OCI-LY3 (cell line): ENCODE measurements around the gene MAD1L1.

Source experiments
- H2AFZ ChIP-seq: fragments of 200-600, 300-600 bp; shearing (Covaris generic); 2 replicates; pipeline ENCODE4 v1.6.0; 2014; ENCODE audit warnings: antibody characterized with exemption, low read depth, low read length
- H3K27ac ChIP-seq: fragments of 200-600, 300-600 bp; sonication (generic); 2 replicates; pipeline ENCODE4 v1.5.1; 2014; ENCODE audit warnings: mild to moderate bottlenecking, low read length, moderate library complexity, mixed read lengths
- H3K27me3 ChIP-seq: fragments of 200-600, 300-600 bp; sonication (generic); 2 replicates; pipeline ENCODE4 v1.6.1; 2014; ENCODE audit warnings: low read depth, low read length, mixed read lengths
- H3K36me3 ChIP-seq: fragments of 200-600, 300-600 bp; sonication (generic); replicated peaks from 2 replicates; pipeline ENCODE3; 2014; ENCODE audit warnings: low read depth, low read length, mixed read lengths
- H3K4me1 ChIP-seq: fragments of 300-600, 200-600 bp; sonication (generic); 2 replicates; pipeline ENCODE4 v1.6.1; 2014; ENCODE audit warnings: low read length, mixed read lengths
- H3K4me2 ChIP-seq: fragments of 200-600, 300-600 bp; sonication (generic); 2 replicates; pipeline ENCODE4 v1.6.1; 2014; ENCODE audit warnings: low read length, mixed read lengths
- H3K4me3 ChIP-seq: fragments of 300-600, 200-600 bp; sonication (generic); 2 replicates; pipeline ENCODE4 v1.5.1; 2014; ENCODE audit warnings: antibody characterized with exemption, mild to moderate bottlenecking, low read length, moderate library complexity
- H3K79me2 ChIP-seq: fragments of 300-600, 200-600 bp; shearing (Covaris generic); 2 replicates; pipeline ENCODE4 v1.6.1; 2014; ENCODE audit warnings: mild to moderate bottlenecking, low read length, mixed read lengths
- H3K9ac ChIP-seq: fragments of 300-600, 200-600 bp; shearing (Covaris generic); 2 replicates; pipeline ENCODE4 v1.6.0; 2014; ENCODE audit warnings: mild to moderate bottlenecking, low read length, moderate library complexity
- H3K9me3 ChIP-seq: fragments of 200-600, 300-600 bp; shearing (Covaris generic); 2 replicates; pipeline ENCODE4 v1.6.1; 2014; ENCODE audit warnings: low read length, mixed read lengths; ENCODE audit not compliant: insufficient read depth
- H4K20me1 ChIP-seq: fragments of 200-600, 300-600 bp; sonication (generic); 2 replicates; pipeline ENCODE4 v1.6.1; 2016; ENCODE audit warnings: low read length, mixed read lengths; ENCODE audit not compliant: insufficient read depth
- EZH2phosphoT487 ChIP-seq: fragments of 200-600 bp; shearing (Covaris generic); IDR thresholded peaks from 2 replicates; pipeline ENCODE4 v1.6.1; 2018; ENCODE audit warnings: antibody characterized with exemption, mixed run types, low read depth
- TF ChIP-seq, protein P1 (sequence below): fragments of 200-600, 300-600 bp; sonication (generic); IDR thresholded peaks from 2 replicates; pipeline ENCODE4 v1.5.1; 2014; ENCODE audit warnings: antibody characterized with exemption, low read length, low read depth

Gene MAD1L1

GRCh38 chr7:1810961-1811849 is 421.5 kb downstream of the MAD1L1 start:
- Histone ChIP-seq H3K9me3 (no peaks in the 10 kb centered on the region), H3K36me3 (no peaks in the 10 kb centered on the region), H3K79me2 (no peaks in the 10 kb centered on the region), H3K4me1 (no peaks in the 10 kb centered on the region), H3K4me3 (no peak overlapping the region), H3K27me3 (no peaks in the 10 kb centered on the region), H3K4me2 (no peak overlapping the region), H3K27ac (no peak overlapping the region), H3K9ac (no peak overlapping the region), H2AFZ (no peak overlapping the region), H4K20me1 (no peaks in the 10 kb centered on the region)
- no peak for TF ChIP-seq EZH2phosphoT487
- TF ChIP-seq, protein P1, sequence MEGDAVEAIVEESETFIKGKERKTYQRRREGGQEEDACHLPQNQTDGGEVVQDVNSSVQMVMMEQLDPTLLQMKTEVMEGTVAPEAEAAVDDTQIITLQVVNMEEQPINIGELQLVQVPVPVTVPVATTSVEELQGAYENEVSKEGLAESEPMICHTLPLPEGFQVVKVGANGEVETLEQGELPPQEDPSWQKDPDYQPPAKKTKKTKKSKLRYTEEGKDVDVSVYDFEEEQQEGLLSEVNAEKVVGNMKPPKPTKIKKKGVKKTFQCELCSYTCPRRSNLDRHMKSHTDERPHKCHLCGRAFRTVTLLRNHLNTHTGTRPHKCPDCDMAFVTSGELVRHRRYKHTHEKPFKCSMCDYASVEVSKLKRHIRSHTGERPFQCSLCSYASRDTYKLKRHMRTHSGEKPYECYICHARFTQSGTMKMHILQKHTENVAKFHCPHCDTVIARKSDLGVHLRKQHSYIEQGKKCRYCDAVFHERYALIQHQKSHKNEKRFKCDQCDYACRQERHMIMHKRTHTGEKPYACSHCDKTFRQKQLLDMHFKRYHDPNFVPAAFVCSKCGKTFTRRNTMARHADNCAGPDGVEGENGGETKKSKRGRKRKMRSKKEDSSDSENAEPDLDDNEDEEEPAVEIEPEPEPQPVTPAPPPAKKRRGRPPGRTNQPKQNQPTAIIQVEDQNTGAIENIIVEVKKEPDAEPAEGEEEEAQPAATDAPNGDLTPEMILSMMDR = no peak

DNA sequence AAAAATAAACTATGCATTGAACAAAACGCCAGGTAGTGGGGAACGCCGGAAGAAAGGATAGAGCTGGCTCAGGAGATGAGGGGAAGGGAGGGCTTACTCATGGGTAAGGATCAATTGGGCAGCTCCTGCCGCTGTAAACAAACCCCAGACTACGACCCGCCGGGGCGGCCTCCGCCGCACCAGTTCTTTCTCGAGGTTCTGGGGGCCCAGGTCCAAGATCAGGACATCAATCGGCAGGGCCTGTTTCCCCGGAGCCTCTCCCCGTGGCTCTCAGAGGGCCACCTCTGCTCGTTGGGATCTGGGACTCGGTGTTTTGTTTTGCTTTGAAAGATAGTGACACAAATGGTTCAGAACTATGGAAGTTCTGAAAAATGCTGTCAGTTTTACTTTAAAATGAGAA is 422.2 kb downstream of the MAD1L1 start:
- H2AFZ ChIP-seq = no peak overlapping the region
- TF ChIP-seq, protein P1 = no peak
- no peak for TF ChIP-seq EZH2phosphoT487

GRCh38 chr7:1809601-1810258 is 423.0 kb downstream of the MAD1L1 start:
- no peaks in the 10 kb centered on the region for H3K79me2 ChIP-seq
- no peak for TF ChIP-seq EZH2phosphoT487
- TF ChIP-seq, protein P1 = no peak
- no peaks in the 10 kb centered on the region for H4K20me1 ChIP-seq
- H3K27me3 ChIP-seq = no peaks in the 10 kb centered on the region
- H2AFZ ChIP-seq = no peak overlapping the region
- H3K4me3 ChIP-seq = no peak overlapping the region
- H3K4me1 ChIP-seq = no peaks in the 10 kb centered on the region
- H3K9me3 ChIP-seq = no peaks in the 10 kb centered on the region
- no peak overlapping the region for H3K4me2 ChIP-seq
- H3K27ac ChIP-seq = no peak overlapping the region
- no peak overlapping the region for H3K9ac ChIP-seq
- H3K36me3 ChIP-seq = no peaks in the 10 kb centered on the region

More for the DNA sequence above, 422.2 kb downstream of the MAD1L1 start:
- Histone ChIP-seq H3K4me1 (no peaks in the 10 kb centered on the region), H3K36me3 (no peaks in the 10 kb centered on the region), H3K4me2 (no peak overlapping the region), H3K9ac (no peak overlapping the region), H3K27ac (no peak overlapping the region), H3K27me3 (no peaks in the 10 kb centered on the region), H3K9me3 (no peaks in the 10 kb centered on the region), H4K20me1 (no peaks in the 10 kb centered on the region), H3K79me2 (no peaks in the 10 kb centered on the region), H3K4me3 (no peak overlapping the region)

GRCh38 chr7:1809070-1809469 is 423.7 kb downstream of the MAD1L1 start:
- no peaks in the 10 kb centered on the region for H3K36me3 ChIP-seq
- no peaks in the 10 kb centered on the region for H3K4me1 ChIP-seq
- no peaks in the 10 kb centered on the region for H3K27me3 ChIP-seq
- no peaks in the 10 kb centered on the region for H4K20me1 ChIP-seq
- H3K79me2 ChIP-seq = no peaks in the 10 kb centered on the region
- no peak overlapping the region for H3K27ac ChIP-seq
- H3K4me2 ChIP-seq = no peak overlapping the region
- no peak overlapping the region for H2AFZ ChIP-seq
- H3K9me3 ChIP-seq = no peaks in the 10 kb centered on the region
- no peak for TF ChIP-seq EZH2phosphoT487
- TF ChIP-seq, protein P1 = no peak
- H3K9ac ChIP-seq = no peak overlapping the region
- no peak overlapping the region for H3K4me3 ChIP-seq
